COLO668 (cell line): Measurements from ENCODE around the gene MACROD2.
A peak's percentile ranks its signal among the peaks of the same experiment; 100 is the strongest.

Experiments
- DNase-seq: peaks from one replicate; lab custom pipeline; 2025; ENCODE audit not compliant: unreplicated experiment; lab: John Stamatoyannopoulos, UW

MACROD2 gene

GRCh38 chr20:15673206-15673605 is 1677.9 kb downstream of the MACROD2 start:
- no peak for DNase-seq

GRCh38 chr20:15674253-15675060 is 1679.1 kb downstream of the MACROD2 start:
- no peak for DNase-seq

GRCh38 chr20:15675061-15675514 is 1679.8 kb downstream of the MACROD2 start:
- no peak for DNase-seq

GRCh38 chr20:15675813-15676484 is 1680.6 kb downstream of the MACROD2 start:
- DNase-seq, result no peak

- no peak for DNase-seq
Measured at GRCh38 chr20:15676815-15677214, 1681.5 kb downstream of the MACROD2 start.

GRCh38 chr20:15682690-15683089 is 1687.4 kb downstream of the MACROD2 start:
- DNase-seq, result no peak

GRCh38 chr20:15692570-15692969 is 1697.3 kb downstream of the MACROD2 start:
- no peak for DNase-seq

- DNase-seq, result no peak
Measured at GRCh38 chr20:15699431-15700146, 1704.3 kb downstream of the MACROD2 start.

GRCh38 chr20:15700147-15700765 is 1704.9 kb downstream of the MACROD2 start:
- DNase-seq, result no peak

- no peak for DNase-seq
Measured at GRCh38 chr20:15702161-15702560, 1706.8 kb downstream of the MACROD2 start.

GRCh38 chr20:15703171-15703911 is 1708.0 kb downstream of the MACROD2 start:
- DNase-seq, result no peak

- DNase-seq, result no peak
Measured at GRCh38 chr20:15705975-15706374, 1710.7 kb downstream of the MACROD2 start.

GRCh38 chr20:15706719-15707118 is 1711.4 kb downstream of the MACROD2 start:
- no peak for DNase-seq

GRCh38 chr20:15708984-15709598 is 1713.8 kb downstream of the MACROD2 start:
- peak; percentile 55 for DNase-seq

- no peak for DNase-seq
Measured at GRCh38 chr20:15710636-15711035, 1715.3 kb downstream of the MACROD2 start.

- DNase-seq, result no peak
Measured at GRCh38 chr20:15711177-15711576, 1715.9 kb downstream of the MACROD2 start.

GRCh38 chr20:15716256-15716655 is 1720.9 kb downstream of the MACROD2 start:
- no peak for DNase-seq

- no peak for DNase-seq
Measured at GRCh38 chr20:15726416-15726815, 1731.1 kb downstream of the MACROD2 start.

GRCh38 chr20:15734052-15734451 is 1738.7 kb downstream of the MACROD2 start:
- DNase-seq, result no peak

- no peak for DNase-seq
Measured at GRCh38 chr20:15739035-15739434, 1743.7 kb downstream of the MACROD2 start.
